ENCODE results near the gene COL5A2.

DNA sequence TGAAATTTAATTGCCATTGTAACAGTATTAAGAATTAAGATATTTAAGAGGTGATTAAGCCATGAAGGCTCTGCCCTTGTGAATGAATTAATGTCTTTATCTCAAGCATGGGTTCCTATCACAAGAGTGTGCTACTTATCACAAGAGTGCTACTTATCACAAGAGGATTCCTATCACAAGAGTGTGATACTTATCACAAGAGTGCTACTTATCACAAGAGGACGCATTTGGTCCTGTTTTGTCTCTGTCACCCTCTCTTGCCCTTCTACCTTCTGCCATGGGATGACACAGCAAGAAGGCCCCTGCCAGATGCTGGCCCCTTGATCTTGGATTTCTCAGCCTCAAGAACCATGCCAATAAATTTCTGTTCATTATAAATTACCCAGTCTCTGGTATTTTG is 13.2 kb upstream of the COL5A2 start:
- TF ChIP-seq EZH2 (IDR thresholded peaks at IDR 0.05) (no peak), CTCF (IDR thresholded peaks at IDR 0.05) (no peak)
